Activated B cell treated with CpG ODN at 0.5 μM for 24 hours (primary cell): ENCODE measurements around the gene MGAT4D. TPM values are rescaled to one million over a fixed set of nuclear protein-coding genes. Genes with fewer than 3 reads are reported as not detected.

Source experiments
- ATAC-seq: fragments of 200-7000 bp; cut with Tn5 transposase; one replicate; pipeline ENCODE4 v1.10.0; 2021; ENCODE audit warnings: low read depth, mild to moderate bottlenecking, moderate library complexity
- CTCF ChIA-PET: fragments of 350-600 bp; sonication (Branson Sonifier 250); formaldehyde crosslinking; loops from one replicate; lab custom pipeline; 2021; ENCODE audit warnings: antibody characterized with exemption; lab: Charles Lee
- POLR2A ChIA-PET: fragments of 350-600 bp; sonication (Branson Sonifier 250); formaldehyde crosslinking; loops from one replicate; lab custom pipeline; 2021; ENCODE audit warnings: antibody characterized with exemption; lab: Charles Lee
- DNase-seq: peaks from one replicate; pipeline ENCODE4 v3.0.0; 2022
- H3K27ac Mint-ChIP-seq: one replicate; pipeline ENCODE4 v1.8.0; 2020; ENCODE audit warnings: mixed read lengths
- H3K27me3 Mint-ChIP-seq: one replicate; pipeline ENCODE4 v1.8.0; 2021; ENCODE audit warnings: mixed read lengths
- H3K36me3 Mint-ChIP-seq: one replicate; pipeline ENCODE4 v1.8.0; 2021; ENCODE audit warnings: low read depth, mixed read lengths
- H3K4me1 Mint-ChIP-seq: one replicate; pipeline ENCODE4 v1.8.0; 2021; ENCODE audit warnings: mixed read lengths
- H3K4me3 Mint-ChIP-seq: one replicate; pipeline ENCODE4 v1.8.0; 2020; ENCODE audit warnings: mild to moderate bottlenecking, mixed read lengths
- H3K9me3 Mint-ChIP-seq: one replicate; pipeline ENCODE4 v1.8.0; 2020; ENCODE audit warnings: mixed read lengths
- intact Hi-C: fragments of 100-400 bp; cut with micrococcal nuclease; formaldehyde crosslinking; loops from one replicate; pipeline ENCODE4 v1.15.1; 2024
- total RNA-seq: library from RNA; stranded (reverse); gene quantifications from 2 replicates; pipeline ENCODE4 v1.2.3, GENCODE V29; 2022
- TF ChIP-seq, protein P1 (sequence below): fragments of 200-600 bp; IDR thresholded peaks from one replicate; pipeline ENCODE4 v1.8.0; 2022; ENCODE audit warnings: antibody characterized with exemption, mild to moderate bottlenecking

The MGAT4D gene
- total RNA-seq, 1 donor from 2014 or later: not detected

- Mint-ChIP-seq H3K4me3 (no peak overlapping the region), H3K27me3 (peaks cover 24% of the 10 kb centered on the region), H3K36me3 (no peaks in the 10 kb centered on the region), H3K4me1 (no peaks in the 10 kb centered on the region), H3K9me3 (no peaks in the 10 kb centered on the region), H3K27ac (no peak overlapping the region)
- DNase-seq: no peak
- ChIA-PET CTCF (no interaction called here), POLR2A (no interaction called here)
- TF ChIP-seq, protein P1, sequence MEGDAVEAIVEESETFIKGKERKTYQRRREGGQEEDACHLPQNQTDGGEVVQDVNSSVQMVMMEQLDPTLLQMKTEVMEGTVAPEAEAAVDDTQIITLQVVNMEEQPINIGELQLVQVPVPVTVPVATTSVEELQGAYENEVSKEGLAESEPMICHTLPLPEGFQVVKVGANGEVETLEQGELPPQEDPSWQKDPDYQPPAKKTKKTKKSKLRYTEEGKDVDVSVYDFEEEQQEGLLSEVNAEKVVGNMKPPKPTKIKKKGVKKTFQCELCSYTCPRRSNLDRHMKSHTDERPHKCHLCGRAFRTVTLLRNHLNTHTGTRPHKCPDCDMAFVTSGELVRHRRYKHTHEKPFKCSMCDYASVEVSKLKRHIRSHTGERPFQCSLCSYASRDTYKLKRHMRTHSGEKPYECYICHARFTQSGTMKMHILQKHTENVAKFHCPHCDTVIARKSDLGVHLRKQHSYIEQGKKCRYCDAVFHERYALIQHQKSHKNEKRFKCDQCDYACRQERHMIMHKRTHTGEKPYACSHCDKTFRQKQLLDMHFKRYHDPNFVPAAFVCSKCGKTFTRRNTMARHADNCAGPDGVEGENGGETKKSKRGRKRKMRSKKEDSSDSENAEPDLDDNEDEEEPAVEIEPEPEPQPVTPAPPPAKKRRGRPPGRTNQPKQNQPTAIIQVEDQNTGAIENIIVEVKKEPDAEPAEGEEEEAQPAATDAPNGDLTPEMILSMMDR: no peak
- intact Hi-C loops: no loop called here
- ATAC-seq: no peak
Observed at GRCh38 chr4:140466146-140466545, 31.9 kb downstream of the MGAT4D start.

DNA sequence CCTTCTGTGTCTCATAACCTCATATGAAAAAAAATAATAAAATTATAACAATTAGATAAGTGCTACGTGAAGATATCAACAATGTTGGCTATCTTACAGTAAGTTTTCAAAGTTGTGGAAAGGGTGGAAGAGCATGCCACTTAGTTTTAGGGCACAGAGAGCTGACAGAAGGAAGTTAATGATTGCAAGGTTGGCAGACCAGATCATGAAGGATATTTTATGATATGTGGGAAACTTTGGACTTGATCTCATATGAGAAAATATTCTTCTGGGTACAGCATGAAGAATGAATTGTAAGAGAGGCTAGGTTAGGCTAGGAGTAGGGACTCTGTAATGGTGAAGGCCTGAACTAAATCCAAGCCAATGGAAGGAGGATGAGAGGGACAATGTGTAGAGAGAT is 34.5 kb downstream of the MGAT4D start:
- peaks cover 21% of the 10 kb centered on the region for H3K27me3 Mint-ChIP-seq
- no peak overlapping the region for H3K4me3 Mint-ChIP-seq
- ChIA-PET POLR2A (no interaction called here), CTCF (no interaction called here)
- TF ChIP-seq, protein P1: no peak
- H3K27ac Mint-ChIP-seq: no peak overlapping the region
- H3K4me1 Mint-ChIP-seq: no peaks in the 10 kb centered on the region
- intact Hi-C loops: no loop called here
- no peaks in the 10 kb centered on the region for H3K36me3 Mint-ChIP-seq
- ATAC-seq: no peak
- H3K9me3 Mint-ChIP-seq: no peaks in the 10 kb centered on the region
- no peak for DNase-seq

DNA sequence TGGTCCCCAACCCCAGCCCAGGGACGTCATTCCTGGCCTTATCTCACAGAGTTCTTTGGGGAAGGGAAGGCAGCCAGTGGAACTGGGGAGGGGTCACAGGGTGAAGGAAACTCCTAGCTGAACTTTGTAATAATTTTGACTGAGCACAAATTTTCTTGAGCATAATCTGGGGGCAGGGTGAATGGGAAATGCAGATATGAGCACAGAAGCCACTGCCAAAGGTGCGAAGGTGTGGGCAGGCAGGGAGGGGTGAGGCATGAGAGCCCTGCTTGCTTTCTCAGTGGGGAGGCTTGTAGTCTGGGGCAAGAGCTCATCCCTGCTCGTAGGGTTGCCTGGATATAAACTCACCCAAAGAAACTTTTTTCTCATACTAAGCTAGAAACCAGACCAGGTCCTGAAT is 34.9 kb downstream of the MGAT4D start:
- peaks cover 19% of the 10 kb centered on the region for H3K27me3 Mint-ChIP-seq
- no peak for DNase-seq
- H3K4me1 Mint-ChIP-seq: no peaks in the 10 kb centered on the region
- TF ChIP-seq, protein P1: no peak
- no peak for ATAC-seq
- H3K36me3 Mint-ChIP-seq: no peaks in the 10 kb centered on the region
- CTCF ChIA-PET: no interaction called here
- intact Hi-C loops: no loop called here
- no peaks in the 10 kb centered on the region for H3K9me3 Mint-ChIP-seq
- H3K27ac Mint-ChIP-seq: no peak overlapping the region
- POLR2A ChIA-PET: no interaction called here
- no peak overlapping the region for H3K4me3 Mint-ChIP-seq

GRCh38 chr4:140450352-140450751 is 47.7 kb downstream of the MGAT4D start:
- Mint-ChIP-seq H3K4me3 (no peak overlapping the region), H3K27me3 (peaks cover 27% of the 10 kb centered on the region), H3K36me3 (no peaks in the 10 kb centered on the region), H3K27ac (no peak overlapping the region), H3K9me3 (no peaks in the 10 kb centered on the region), H3K4me1 (no peaks in the 10 kb centered on the region)
- DNase-seq (no peak), ATAC-seq (no peak)
- TF ChIP-seq, protein P1: no peak
- ChIA-PET POLR2A (no interaction called here), CTCF (interaction anchor here (0.5 kb wide), 1 partner anchor 21 kb away, joined by 3 read pairs; no protein-coding TSS in a partner anchor)
- intact Hi-C loops: no loop called here

GRCh38 chr4:140448830-140449229 is 49.3 kb downstream of the MGAT4D start:
- DNase-seq: no peak
- no peak for ATAC-seq
- H3K27ac Mint-ChIP-seq: no peak overlapping the region
- ChIA-PET CTCF (no interaction called here), POLR2A (no interaction called here)
- H3K4me3 Mint-ChIP-seq: no peak overlapping the region
- TF ChIP-seq, protein P1: no peak
- intact Hi-C loops: no loop called here
- H3K36me3 Mint-ChIP-seq: no peaks in the 10 kb centered on the region
- H3K27me3 Mint-ChIP-seq: peaks cover 27% of the 10 kb centered on the region
- peaks cover 5% of the 10 kb centered on the region for H3K9me3 Mint-ChIP-seq
- H3K4me1 Mint-ChIP-seq: no peaks in the 10 kb centered on the region
